ENCODE results near the gene TMEM231.

DNA sequence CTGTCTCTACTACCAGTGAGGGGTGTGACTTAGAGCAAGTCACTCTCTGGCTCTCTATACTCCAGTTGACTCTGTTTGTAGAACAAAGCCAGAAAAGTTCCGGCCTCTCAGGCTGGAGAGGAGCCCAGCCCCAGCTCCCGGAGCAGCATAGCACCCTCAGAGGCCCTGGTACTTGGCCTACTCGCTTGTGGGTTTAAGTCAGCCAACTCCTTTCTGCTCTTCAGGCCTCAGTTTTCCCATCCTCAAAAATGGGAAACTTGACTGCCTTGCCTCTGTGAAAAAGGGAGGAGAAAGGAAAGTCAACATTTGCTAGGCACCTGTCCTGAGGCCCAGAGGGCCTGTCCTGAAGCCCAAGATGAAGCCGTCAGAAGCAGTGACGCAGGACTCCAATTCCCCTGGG lies 61.9 kb downstream of the TMEM231 start:
- TF ChIP-seq TCF12 (IDR thresholded peaks at IDR 0.05; ENCODE audit: low read depth) (no peak), CEBPB (IDR thresholded peaks at IDR 0.05) (no peak), EP300 (IDR thresholded peaks at IDR 0.05; ENCODE audit: borderline replicate concordance) (no peak), EGR1 (IDR thresholded peaks at IDR 0.05) (no peak), FOXM1 (IDR thresholded peaks at IDR 0.05; ENCODE audit: borderline replicate concordance, low read depth) (no peak), YY1 (IDR thresholded peaks at IDR 0.05; ENCODE audit: low read depth) (no peak), TAF1 (IDR thresholded peaks at IDR 0.05; ENCODE audit: low read depth) (no peak), RAD21 (IDR thresholded peaks at IDR 0.05; ENCODE audit: low read depth) (no peak)
- TF ChIP-seq, protein P1, sequence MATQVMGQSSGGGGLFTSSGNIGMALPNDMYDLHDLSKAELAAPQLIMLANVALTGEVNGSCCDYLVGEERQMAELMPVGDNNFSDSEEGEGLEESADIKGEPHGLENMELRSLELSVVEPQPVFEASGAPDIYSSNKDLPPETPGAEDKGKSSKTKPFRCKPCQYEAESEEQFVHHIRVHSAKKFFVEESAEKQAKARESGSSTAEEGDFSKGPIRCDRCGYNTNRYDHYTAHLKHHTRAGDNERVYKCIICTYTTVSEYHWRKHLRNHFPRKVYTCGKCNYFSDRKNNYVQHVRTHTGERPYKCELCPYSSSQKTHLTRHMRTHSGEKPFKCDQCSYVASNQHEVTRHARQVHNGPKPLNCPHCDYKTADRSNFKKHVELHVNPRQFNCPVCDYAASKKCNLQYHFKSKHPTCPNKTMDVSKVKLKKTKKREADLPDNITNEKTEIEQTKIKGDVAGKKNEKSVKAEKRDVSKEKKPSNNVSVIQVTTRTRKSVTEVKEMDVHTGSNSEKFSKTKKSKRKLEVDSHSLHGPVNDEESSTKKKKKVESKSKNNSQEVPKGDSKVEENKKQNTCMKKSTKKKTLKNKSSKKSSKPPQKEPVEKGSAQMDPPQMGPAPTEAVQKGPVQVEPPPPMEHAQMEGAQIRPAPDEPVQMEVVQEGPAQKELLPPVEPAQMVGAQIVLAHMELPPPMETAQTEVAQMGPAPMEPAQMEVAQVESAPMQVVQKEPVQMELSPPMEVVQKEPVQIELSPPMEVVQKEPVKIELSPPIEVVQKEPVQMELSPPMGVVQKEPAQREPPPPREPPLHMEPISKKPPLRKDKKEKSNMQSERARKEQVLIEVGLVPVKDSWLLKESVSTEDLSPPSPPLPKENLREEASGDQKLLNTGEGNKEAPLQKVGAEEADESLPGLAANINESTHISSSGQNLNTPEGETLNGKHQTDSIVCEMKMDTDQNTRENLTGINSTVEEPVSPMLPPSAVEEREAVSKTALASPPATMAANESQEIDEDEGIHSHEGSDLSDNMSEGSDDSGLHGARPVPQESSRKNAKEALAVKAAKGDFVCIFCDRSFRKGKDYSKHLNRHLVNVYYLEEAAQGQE (IDR thresholded peaks at IDR 0.05; ENCODE audit: low read depth) = no peak
